Thymus (tissue), 11 donors: Measurements from ENCODE around the gene XRCC3. TPM values are rescaled to one million over a fixed set of nuclear protein-coding genes. Genes with fewer than 3 reads are reported as not detected.
"Not testable (repeated sequence)": the region's sequence is repeated elsewhere in the genome, so short reads cannot be mapped to it uniquely, and the experiment has no call there.

Experiments used
- DNase-seq, 9 donors: peaks; one replicate each; pipeline ENCODE4 v3.0.0-alpha.2; 2013; ENCODE audit warnings: low spot score in 9 of 9, low read depth in 6 of 9, missing footprints in 1 of 9
- H3K27ac ChIP-seq, 2 donors: one replicate each; pipeline ENCODE4 v1.5.1; 2013; ENCODE audit warnings: control low read depth in 1 of 2, low read depth in 1 of 2, low read length in 1 of 2, mild to moderate bottlenecking in 1 of 2, moderate library complexity in 1 of 2
- H3K27me3 ChIP-seq, 2 donors: one replicate each; pipeline ENCODE4 v1.5.1; 2013; ENCODE audit warnings: low read length in 1 of 2; ENCODE audit not compliant: control insufficient read depth in 2 of 2, insufficient read depth in 1 of 2
- H3K36me3 ChIP-seq, 2 donors: one replicate each; pipeline ENCODE4 v1.5.1; 2013; ENCODE audit warnings: low read length in 1 of 2, mild to moderate bottlenecking in 1 of 2, moderate library complexity in 1 of 2; ENCODE audit not compliant: control insufficient read depth in 2 of 2, insufficient read depth in 2 of 2
- H3K4me1 ChIP-seq, 2 donors: one replicate each; pipeline ENCODE4 v1.5.1; 2013; ENCODE audit warnings: low read length in 2 of 2; ENCODE audit not compliant: control insufficient read depth in 2 of 2, insufficient read depth in 2 of 2
- H3K4me3 ChIP-seq, 2 donors: one replicate each; pipeline ENCODE4 v1.5.1; 2013; ENCODE audit warnings: low read length in 2 of 2, control low read depth in 1 of 2, mild to moderate bottlenecking in 1 of 2
- H3K9me3 ChIP-seq, 2 donors: one replicate each; pipeline ENCODE4 v1.5.1; 2013; ENCODE audit warnings: low read length in 1 of 2, mild to moderate bottlenecking in 1 of 2; ENCODE audit not compliant: control insufficient read depth in 2 of 2, insufficient read depth in 1 of 2
- WGBS: extraction: QIAGEN DNeasy Blood & Tissue Kit; methylation state at CpG from one replicate; pipeline ENCODE4 v1.1.7; 2013; 5-methylcytosine and 5-hydroxymethylcytosine counted together
- polyA plus RNA-seq: library from polyadenylated mRNA; stranded (reverse); fragments of 200-250 nt; gene quantifications from one replicate; pipeline ENCODE4 v1.2.3, GENCODE V29; 2013
- total RNA-seq: library from RNA; stranded (reverse); fragments of 120-200 nt; gene quantifications from one replicate; pipeline ENCODE4 v1.2.4, GENCODE V29; 2013
- donor health status: healthy.

The XRCC3 gene
- total and polyA plus RNA-seq, 2 donors = 4.4 to 15.9 TPM

GRCh38 chr14:103692871-103693270, 22.4 kb downstream of the XRCC3 start:
- Histone ChIP-seq H3K27ac (no peak overlapping the region), H3K9me3 (no peaks in the 10 kb centered on the region), H3K4me1 (peaks cover 0 to 11% of the 10 kb centered on the region in 2 donors), H3K4me3 (no peak overlapping the region), H3K36me3 (peaks cover 68 to 70% of the 10 kb centered on the region in 2 donors), H3K27me3 (no peaks in the 10 kb centered on the region)
- DNase-seq = no peak
- 95% methylated on average over 12 of the region's 12 CpGs for WGBS

- no peak overlapping the region for H3K4me3 ChIP-seq
- H3K27ac ChIP-seq = no peak overlapping the region
- peaks cover 0 to 9% of the 10 kb centered on the region in 2 donors for H3K4me1 ChIP-seq
- no peaks in the 10 kb centered on the region for H3K27me3 ChIP-seq
- 97% methylated on average over 17 of the region's 17 CpGs for WGBS
- DNase-seq = no peak
- peaks cover 66 to 69% of the 10 kb centered on the region in 2 donors for H3K36me3 ChIP-seq
- no peaks in the 10 kb centered on the region for H3K9me3 ChIP-seq
These were observed 23.1 kb downstream of the XRCC3 start for GRCh38 chr14:103692159-103692558.

- WGBS = 92% methylated on average over 5 of the region's 5 CpGs
- not testable (repeated sequence) for DNase-seq, H3K27me3 ChIP-seq, H3K4me1 ChIP-seq, H3K4me3 ChIP-seq, H3K27ac ChIP-seq, H3K9me3 ChIP-seq
- H3K36me3 ChIP-seq = peaks cover 70 to 74% of the 10 kb centered on the region in 2 donors
These were observed 23.6 kb downstream of the XRCC3 start for GRCh38 chr14:103691655-103692054.

GRCh38 chr14:103690332-103690731, 24.9 kb downstream of the XRCC3 start:
- H3K27ac ChIP-seq = no peak overlapping the region
- H3K36me3 ChIP-seq = peaks cover 68 to 75% of the 10 kb centered on the region in 2 donors
- no peaks in the 10 kb centered on the region for H3K4me1 ChIP-seq
- WGBS = 97% methylated on average over 8 of the region's 8 CpGs
- no peaks in the 10 kb centered on the region for H3K27me3 ChIP-seq
- no peaks in the 10 kb centered on the region for H3K9me3 ChIP-seq
- no peak for DNase-seq
- H3K4me3 ChIP-seq = no peak overlapping the region

- Histone ChIP-seq H3K4me3 (no peak overlapping the region), H3K27ac (no peak overlapping the region), H3K9me3 (no peaks in the 10 kb centered on the region), H3K27me3 (no peaks in the 10 kb centered on the region), H3K4me1 (no peaks in the 10 kb centered on the region), H3K36me3 (peaks cover 65 to 78% of the 10 kb centered on the region in 2 donors)
- 96% methylated on average over 16 of the region's 16 CpGs for WGBS
- DNase-seq = no peak
These were observed 26.0 kb downstream of the XRCC3 start for GRCh38 chr14:103688906-103689902.

GRCh38 chr14:103688441-103688840, 26.8 kb downstream of the XRCC3 start:
- DNase-seq = no peak
- Histone ChIP-seq H3K27me3 (no peaks in the 10 kb centered on the region), H3K27ac (no peak overlapping the region), H3K9me3 (no peaks in the 10 kb centered on the region), H3K4me1 (no peaks in the 10 kb centered on the region), H3K36me3 (peaks cover 59 to 74% of the 10 kb centered on the region in 2 donors), H3K4me3 (no peak overlapping the region)
- WGBS = 99% methylated on average over 5 of the region's 5 CpGs

GRCh38 chr14:103687712-103688111, 27.5 kb downstream of the XRCC3 start:
- H3K4me1 ChIP-seq = no peaks in the 10 kb centered on the region
- H3K9me3 ChIP-seq = no peaks in the 10 kb centered on the region
- 98% methylated on average over 4 of the region's 4 CpGs for WGBS
- no peak overlapping the region for H3K27ac ChIP-seq
- H3K4me3 ChIP-seq = no peak overlapping the region
- DNase-seq = no peak
- peaks cover 59 to 74% of the 10 kb centered on the region in 2 donors for H3K36me3 ChIP-seq
- no peaks in the 10 kb centered on the region for H3K27me3 ChIP-seq

- no peak overlapping the region for H3K27ac ChIP-seq
- no peaks in the 10 kb centered on the region for H3K27me3 ChIP-seq
- H3K36me3 ChIP-seq = peaks cover 56 to 70% of the 10 kb centered on the region in 2 donors
- H3K4me1 ChIP-seq = no peaks in the 10 kb centered on the region
- no peaks in the 10 kb centered on the region for H3K9me3 ChIP-seq
- DNase-seq = no peak
- no peak overlapping the region for H3K4me3 ChIP-seq
- WGBS = 96% methylated on average over 19 of the region's 19 CpGs
These were observed 28.3 kb downstream of the XRCC3 start for GRCh38 chr14:103686831-103687485.
